ENCODE measurements around the gene PAPPA.

The PAPPA gene

GRCh38 chr9:116151966-116152381 is 1.6 kb upstream of the PAPPA start:
- intact Hi-C loops (cut with DNase I): loop anchor here (5.0 kb wide), 2 partner anchors 420 to 495 kb away; no protein-coding TSS in a partner anchor
- DNase-seq: no peak

GRCh38 chr9:116152390-116152789 is 1.2 kb upstream of the PAPPA start:
- DNase-seq: no peak
- intact Hi-C loops (cut with DNase I): loop anchor here (5.0 kb wide), 2 partner anchors 420 to 495 kb away; no protein-coding TSS in a partner anchor

GRCh38 chr9:116152941-116153764 is 438 bp upstream of the PAPPA start:
- intact Hi-C loops (cut with DNase I): loop anchor here (5.0 kb wide), 2 partner anchors 419 to 494 kb away; no protein-coding TSS in a partner anchor
- no peak for DNase-seq

GRCh38 chr9:116154334-116154975 is 864 bp downstream of the PAPPA start:
- peak in 2 of 10 donors; percentile 65 to 82 for DNase-seq
- intact Hi-C loops (cut with DNase I): loop anchor here (5.0 kb wide), 2 partner anchors 418 to 493 kb away; no protein-coding TSS in a partner anchor

- intact Hi-C loops (cut with DNase I): loop anchor here (5.0 kb wide), 2 partner anchors 417 to 492 kb away; no protein-coding TSS in a partner anchor
- no peak for DNase-seq
These were observed 1.5 kb downstream of the PAPPA start for GRCh38 chr9:116154976-116155697.

GRCh38 chr9:116155698-116156039 is 2.1 kb downstream of the PAPPA start:
- no peak for DNase-seq

GRCh38 chr9:116156621-116157314 is 3.2 kb downstream of the PAPPA start:
- DNase-seq: peak in 4 of 10 donors; percentile 13 to 86 (median 81)
- intact Hi-C loops (cut with DNase I): no loop called here

More at GRCh38 chr9:116155698-116156039, 2.1 kb downstream of the PAPPA start:
- intact Hi-C loops (cut with DNase I): no loop called here

- intact Hi-C loops (cut with DNase I): no loop called here
- DNase-seq: no peak
These were observed 4.0 kb downstream of the PAPPA start for GRCh38 chr9:116157436-116158138.

GRCh38 chr9:116160676-116161571 is 7.3 kb downstream of the PAPPA start:
- intact Hi-C loops (cut with DNase I): loop anchor here (10.0 kb wide), 1 partner anchor 334 kb away; no protein-coding TSS in a partner anchor
- no peak for DNase-seq

- intact Hi-C loops (cut with DNase I): loop anchor here (10.0 kb wide), 1 partner anchor 332 kb away; no protein-coding TSS in a partner anchor
- no peak for DNase-seq
These were observed 8.7 kb downstream of the PAPPA start for GRCh38 chr9:116162241-116162781.

GRCh38 chr9:116163293-116164055 is 9.9 kb downstream of the PAPPA start:
- intact Hi-C loops (cut with DNase I): loop anchor here (10.0 kb wide), 1 partner anchor 331 kb away; no protein-coding TSS in a partner anchor
- no peak for DNase-seq

GRCh38 chr9:116165912-116166311 is 12.3 kb downstream of the PAPPA start:
- no peak for DNase-seq
- intact Hi-C loops (cut with DNase I): loop anchor here (10.0 kb wide), 1 partner anchor 329 kb away; no protein-coding TSS in a partner anchor

- DNase-seq: no peak
- intact Hi-C loops (cut with DNase I): loop anchor here (10.0 kb wide), 1 partner anchor 328 kb away; no protein-coding TSS in a partner anchor
These were observed 13.1 kb downstream of the PAPPA start for GRCh38 chr9:116166713-116167112.

- no peak for DNase-seq
- intact Hi-C loops (cut with DNase I): loop anchor here (10.0 kb wide), 1 partner anchor 327 kb away; no protein-coding TSS in a partner anchor
These were observed 14.6 kb downstream of the PAPPA start for GRCh38 chr9:116168231-116168630.

- DNase-seq: no peak
- intact Hi-C loops (cut with DNase I): no loop called here
These were observed 18.6 kb downstream of the PAPPA start for GRCh38 chr9:116172216-116172615.

- no peak for DNase-seq
These were observed 20.8 kb downstream of the PAPPA start for GRCh38 chr9:116174347-116174746.

GRCh38 chr9:116175614-116176013 is 22.0 kb downstream of the PAPPA start:
- no peak for DNase-seq
- intact Hi-C loops (cut with DNase I): no loop called here

More at GRCh38 chr9:116174347-116174746, 20.8 kb downstream of the PAPPA start:
- intact Hi-C loops (cut with DNase I): no loop called here

All from posterior cingulate gyrus (tissue), 11 donors.